Measurements from ENCODE around the gene RUNDC3A. TPM values are rescaled to one million over a fixed set of nuclear protein-coding genes. Genes with fewer than 3 reads are reported as not detected.

The RUNDC3A gene
- total RNA-seq, 1 donor from 2014 or later, result 2.0 TPM

GRCh38 chr17:44354582-44355561 is 46.5 kb downstream of the RUNDC3A start:
- peaks cover 16% of the 10 kb centered on the region for H3K36me3 Mint-ChIP-seq (ENCODE audit: low read depth, unreplicated experiment)
- Histone ChIP-seq H3K36me3 (ENCODE audit: insufficient read depth, low read length) (no peaks in the 10 kb centered on the region), H2AFZ (ENCODE audit: low read depth, low read length) (no peak overlapping the region), H3K9me3 (ENCODE audit: insufficient read depth, low read depth, low read length) (no peaks in the 10 kb centered on the region), H3K4me1 (ENCODE audit: insufficient read depth, low read length) (no peaks in the 10 kb centered on the region), H3K4me2 (ENCODE audit: low read length) (no peak overlapping the region), H3K27ac (ENCODE audit: low read depth, low read length) (no peak overlapping the region), H3K9ac (ENCODE audit: low read length) (no peak overlapping the region), H3K4me3 (ENCODE audit: insufficient read depth, low read depth, low read length) (no peak overlapping the region), H3K79me2 (ENCODE audit: insufficient read depth, low read length) (no peaks in the 10 kb centered on the region), H4K20me1 (ENCODE audit: insufficient read depth, low read length) (peaks cover 51% of the 10 kb centered on the region), H3K27me3 (ENCODE audit: insufficient read depth, low read length) (no peaks in the 10 kb centered on the region)
- FAIRE-seq, result no peak
- H3K27me3 Mint-ChIP-seq (ENCODE audit: low read depth, unreplicated experiment), result peaks cover 5% of the 10 kb centered on the region
- H3K9me3 Mint-ChIP-seq (ENCODE audit: unreplicated experiment), result no peaks in the 10 kb centered on the region
- H3K4me1 Mint-ChIP-seq (ENCODE audit: low read depth, unreplicated experiment), result no peaks in the 10 kb centered on the region
- TF ChIP-seq, protein P1, sequence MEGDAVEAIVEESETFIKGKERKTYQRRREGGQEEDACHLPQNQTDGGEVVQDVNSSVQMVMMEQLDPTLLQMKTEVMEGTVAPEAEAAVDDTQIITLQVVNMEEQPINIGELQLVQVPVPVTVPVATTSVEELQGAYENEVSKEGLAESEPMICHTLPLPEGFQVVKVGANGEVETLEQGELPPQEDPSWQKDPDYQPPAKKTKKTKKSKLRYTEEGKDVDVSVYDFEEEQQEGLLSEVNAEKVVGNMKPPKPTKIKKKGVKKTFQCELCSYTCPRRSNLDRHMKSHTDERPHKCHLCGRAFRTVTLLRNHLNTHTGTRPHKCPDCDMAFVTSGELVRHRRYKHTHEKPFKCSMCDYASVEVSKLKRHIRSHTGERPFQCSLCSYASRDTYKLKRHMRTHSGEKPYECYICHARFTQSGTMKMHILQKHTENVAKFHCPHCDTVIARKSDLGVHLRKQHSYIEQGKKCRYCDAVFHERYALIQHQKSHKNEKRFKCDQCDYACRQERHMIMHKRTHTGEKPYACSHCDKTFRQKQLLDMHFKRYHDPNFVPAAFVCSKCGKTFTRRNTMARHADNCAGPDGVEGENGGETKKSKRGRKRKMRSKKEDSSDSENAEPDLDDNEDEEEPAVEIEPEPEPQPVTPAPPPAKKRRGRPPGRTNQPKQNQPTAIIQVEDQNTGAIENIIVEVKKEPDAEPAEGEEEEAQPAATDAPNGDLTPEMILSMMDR (IDR thresholded peaks at IDR 0.05; ENCODE audit: insufficient read depth, low read depth, low read length), result no peak
- no peak for TF ChIP-seq EZH2 (IDR thresholded peaks at IDR 0.05; ENCODE audit: insufficient read depth, low read length)
- H3K27ac Mint-ChIP-seq (ENCODE audit: unreplicated experiment), result peak overlapping the region; percentile 66
- DNase-seq (ENCODE audit: low read depth), result no peak
- peak overlapping the region; percentile 69 for H3K4me3 Mint-ChIP-seq (ENCODE audit: unreplicated experiment)

DNA sequence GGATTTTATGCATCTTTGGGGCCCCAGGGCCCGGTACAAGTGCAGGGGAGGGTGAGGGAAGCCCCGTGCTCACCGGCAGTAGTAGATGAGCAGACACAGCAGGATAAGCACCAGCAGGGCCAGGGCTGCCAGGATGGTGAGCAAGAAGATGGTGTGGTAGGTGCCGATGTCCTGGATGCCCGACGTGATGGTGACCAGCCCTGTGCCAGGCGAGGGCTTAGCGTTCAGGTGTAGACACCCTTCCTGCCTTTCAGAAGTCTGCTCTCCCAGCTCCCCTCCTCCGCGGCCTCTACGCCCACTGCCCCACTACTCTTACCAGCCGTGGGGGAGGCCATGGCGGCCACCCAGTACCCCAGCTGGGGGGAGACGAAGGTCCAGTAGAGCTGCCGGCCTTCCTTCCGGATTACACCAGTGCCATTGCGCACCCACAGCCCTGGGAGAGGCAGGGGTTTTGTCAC is 47.3 kb downstream of the RUNDC3A start:
- Histone ChIP-seq H3K79me2 (ENCODE audit: insufficient read depth, low read length) (no peaks in the 10 kb centered on the region), H3K4me1 (ENCODE audit: insufficient read depth, low read length) (no peaks in the 10 kb centered on the region), H3K4me2 (ENCODE audit: low read length) (no peak overlapping the region), H3K27me3 (ENCODE audit: insufficient read depth, low read length) (no peaks in the 10 kb centered on the region), H3K9ac (ENCODE audit: low read length) (no peak overlapping the region), H3K27ac (ENCODE audit: low read depth, low read length) (no peak overlapping the region), H3K4me3 (ENCODE audit: insufficient read depth, low read depth, low read length) (no peak overlapping the region), H3K36me3 (ENCODE audit: insufficient read depth, low read length) (no peaks in the 10 kb centered on the region), H2AFZ (ENCODE audit: low read depth, low read length) (no peak overlapping the region), H4K20me1 (ENCODE audit: insufficient read depth, low read length) (peaks cover 50% of the 10 kb centered on the region), H3K9me3 (ENCODE audit: insufficient read depth, low read depth, low read length) (no peaks in the 10 kb centered on the region)
- H3K27me3 Mint-ChIP-seq (ENCODE audit: low read depth, unreplicated experiment), result peaks cover 5% of the 10 kb centered on the region
- H3K36me3 Mint-ChIP-seq (ENCODE audit: low read depth, unreplicated experiment), result peaks cover 15% of the 10 kb centered on the region
- H3K4me3 Mint-ChIP-seq (ENCODE audit: unreplicated experiment), result no peak overlapping the region
- peaks cover 4% of the 10 kb centered on the region for H3K4me1 Mint-ChIP-seq (ENCODE audit: low read depth, unreplicated experiment)
- DNase-seq (ENCODE audit: low read depth), result no peak
- no peaks in the 10 kb centered on the region for H3K9me3 Mint-ChIP-seq (ENCODE audit: unreplicated experiment)
- H3K27ac Mint-ChIP-seq (ENCODE audit: unreplicated experiment), result no peak overlapping the region
- no peak for TF ChIP-seq EZH2 (IDR thresholded peaks at IDR 0.05; ENCODE audit: insufficient read depth, low read length)
- TF ChIP-seq, protein P1 (IDR thresholded peaks at IDR 0.05; ENCODE audit: insufficient read depth, low read depth, low read length), result no peak
- no peak for FAIRE-seq

Data from astrocyte (in vitro differentiated cells and primary cell).